ENCODE measurements around the gene WDFY4.

The WDFY4 gene

DNA sequence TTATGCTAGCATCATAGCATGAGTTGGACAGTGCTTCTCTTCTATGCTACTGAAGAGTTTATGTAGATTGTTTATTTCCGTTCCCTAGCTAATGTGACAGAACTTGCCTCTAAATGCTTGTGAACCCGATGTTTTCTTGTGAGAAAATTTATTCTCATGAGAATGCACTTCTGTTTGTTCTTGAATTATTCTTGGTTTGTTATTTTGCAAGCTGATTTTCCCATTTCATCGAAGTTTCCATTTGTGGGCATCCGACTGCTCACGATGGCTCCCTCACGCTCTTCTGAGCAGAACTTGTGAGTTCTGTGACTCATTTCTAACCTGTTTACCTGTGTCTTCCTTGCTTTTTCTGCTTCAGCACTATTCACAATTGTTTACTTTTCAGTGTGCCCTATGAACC is 59.9 kb downstream of the WDFY4 start:
- DNase-seq (ENCODE audit: low read depth in 2 of 2): no peak

- DNase-seq (ENCODE audit: low read depth in 2 of 2): no peak
Measured at GRCh38 chr10:48745662-48746245, 61.1 kb downstream of the WDFY4 start.

GRCh38 chr10:48748573-48748972 is 63.9 kb downstream of the WDFY4 start:
- no peak for DNase-seq (ENCODE audit: low read depth in 2 of 2)

- no peak for DNase-seq (ENCODE audit: low read depth in 2 of 2)
Measured at GRCh38 chr10:48749254-48749787, 64.6 kb downstream of the WDFY4 start.

GRCh38 chr10:48750019-48750418 is 65.3 kb downstream of the WDFY4 start:
- no peak for DNase-seq (ENCODE audit: low read depth in 2 of 2)

GRCh38 chr10:48750991-48751390 is 66.3 kb downstream of the WDFY4 start:
- DNase-seq (ENCODE audit: low read depth in 2 of 2): no peak

- no peak for DNase-seq (ENCODE audit: low read depth in 2 of 2)
Measured at GRCh38 chr10:48751730-48752129, 67.1 kb downstream of the WDFY4 start.

DNA sequence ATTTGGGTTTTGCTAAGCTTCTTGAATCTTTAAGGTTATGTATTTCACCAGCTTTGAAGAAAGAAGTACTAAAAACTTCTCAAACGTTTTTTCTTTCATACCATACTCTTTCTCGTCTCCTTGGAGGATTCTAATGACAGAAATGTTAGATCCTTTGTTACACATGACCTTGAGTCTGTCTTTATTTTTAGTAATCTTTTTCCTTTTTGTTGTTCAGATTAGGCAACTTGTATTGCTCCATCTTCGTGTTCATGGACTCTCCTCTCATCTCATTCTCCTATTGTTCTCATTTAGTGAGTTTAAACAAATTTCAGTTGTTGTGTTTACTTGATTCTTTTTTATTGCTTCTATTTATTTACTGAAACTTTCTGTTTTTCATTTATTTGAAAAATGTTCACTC is 73.7 kb downstream of the WDFY4 start:
- no peak for DNase-seq (ENCODE audit: low read depth in 2 of 2)

DNA sequence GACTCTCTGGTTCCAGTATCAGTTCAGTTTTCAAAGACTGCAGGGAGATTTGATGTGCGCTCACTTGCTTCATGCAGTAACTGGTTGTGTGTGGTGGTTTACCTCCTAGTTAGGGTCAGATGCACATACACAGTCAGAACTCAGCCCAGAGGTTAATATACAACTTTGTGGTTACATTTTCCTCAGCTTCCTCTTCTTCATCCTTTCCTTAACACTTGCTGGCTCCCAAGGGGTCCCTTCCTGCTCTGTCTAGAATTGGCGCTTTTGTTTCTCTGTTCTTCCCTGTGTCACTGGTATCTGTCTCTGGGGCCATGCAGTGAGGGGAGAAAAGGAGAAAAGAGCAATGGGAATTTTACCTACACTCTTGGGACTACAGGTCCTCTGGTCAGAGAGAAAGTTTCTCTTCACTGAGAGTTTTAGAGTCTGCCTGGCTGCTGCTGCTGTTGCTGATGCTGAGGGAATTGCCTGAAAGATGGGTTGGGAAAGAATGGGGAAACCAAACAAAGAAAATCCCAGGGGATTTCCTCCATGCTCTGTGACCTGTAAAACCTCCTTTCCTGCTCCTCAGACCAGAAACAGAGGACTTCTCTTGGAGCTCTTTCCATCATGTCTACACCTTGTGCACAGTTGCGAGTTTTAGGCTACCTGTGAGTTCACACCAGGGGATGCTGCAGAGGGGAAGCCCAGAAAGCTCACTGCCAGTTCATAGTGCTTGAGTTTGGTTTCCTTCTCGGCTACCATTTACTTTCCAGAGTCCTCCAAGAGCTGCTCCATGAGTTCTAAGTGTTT is 74.6 kb downstream of the WDFY4 start:
- no peak for DNase-seq (ENCODE audit: low read depth in 2 of 2)

- DNase-seq (ENCODE audit: low read depth in 2 of 2): no peak
Measured at GRCh38 chr10:48760983-48761382, 76.3 kb downstream of the WDFY4 start.

DNA sequence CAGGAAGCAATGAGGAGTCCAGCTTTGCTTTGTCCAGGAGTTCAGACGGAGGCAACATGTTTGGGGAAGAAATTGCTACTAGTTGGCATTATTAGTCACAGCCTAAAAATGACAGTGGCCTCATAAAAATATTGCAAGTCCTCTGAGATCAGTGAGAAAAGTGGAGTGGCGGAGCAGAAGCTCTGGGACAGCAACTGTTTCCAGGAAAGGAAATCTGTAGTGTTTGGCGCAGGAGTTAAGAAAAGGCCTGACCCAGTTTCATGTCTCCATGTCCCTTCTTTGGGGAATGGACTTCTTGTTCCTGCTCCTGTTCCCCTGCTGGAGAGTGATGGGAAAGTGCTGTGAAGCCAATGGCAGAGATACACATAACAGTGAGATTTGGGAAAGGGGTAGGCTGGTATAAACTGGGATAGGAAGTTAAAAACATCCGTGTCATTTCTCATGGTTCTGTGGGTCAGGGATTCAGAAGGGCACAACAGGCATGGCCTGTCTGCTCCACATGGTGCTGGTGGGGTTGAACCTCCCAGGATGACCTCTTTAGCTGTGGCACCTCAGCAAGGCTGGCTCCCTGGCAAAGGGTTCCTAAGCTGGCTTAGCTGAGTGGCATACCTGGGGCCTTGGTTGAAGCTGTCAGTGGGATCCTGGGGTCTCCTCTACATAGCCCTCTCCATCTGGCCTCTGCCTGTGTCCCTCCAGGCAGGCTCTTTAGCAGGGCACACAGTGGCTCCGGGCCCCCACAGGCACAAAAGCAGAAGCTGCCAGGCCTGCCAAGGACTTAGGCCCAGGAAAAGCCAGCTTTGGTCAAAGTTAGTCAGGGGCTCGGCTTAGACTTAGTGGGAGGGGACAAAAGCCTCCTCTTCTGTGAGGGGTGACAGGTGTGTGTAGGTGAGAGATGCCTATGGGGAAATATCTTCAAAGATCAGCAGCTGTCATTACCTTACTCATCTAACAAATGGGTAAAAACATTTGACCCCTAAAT is 77.7 kb downstream of the WDFY4 start:
- DNase-seq (ENCODE audit: low read depth in 2 of 2): no peak

GRCh38 chr10:48763403-48763965 is 78.8 kb downstream of the WDFY4 start:
- DNase-seq (ENCODE audit: low read depth in 2 of 2): no peak

DNA sequence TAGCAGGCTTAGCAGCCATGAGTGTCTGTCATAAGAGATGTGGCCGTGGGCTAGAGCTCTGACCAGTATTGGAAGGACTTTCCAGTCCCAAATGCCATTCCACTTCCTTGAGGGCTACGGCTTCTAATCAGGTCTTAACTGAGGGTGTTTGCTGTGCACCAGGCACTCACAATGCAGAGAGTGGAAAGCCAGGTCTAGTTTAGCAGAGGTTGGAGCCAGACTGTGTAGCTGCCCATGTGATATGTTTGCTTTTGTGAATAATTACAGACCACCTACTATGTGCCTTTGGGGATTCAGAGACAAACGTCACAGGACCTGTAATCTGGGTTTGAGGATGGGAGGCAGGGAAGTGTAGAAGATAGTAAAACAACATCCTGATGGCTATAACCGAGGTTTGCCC is 79.8 kb downstream of the WDFY4 start:
- no peak for DNase-seq (ENCODE audit: low read depth in 2 of 2)

GRCh38 chr10:48765039-48765438 is 80.4 kb downstream of the WDFY4 start:
- DNase-seq (ENCODE audit: low read depth in 2 of 2): no peak

GRCh38 chr10:48765527-48765926 is 80.9 kb downstream of the WDFY4 start:
- no peak for DNase-seq (ENCODE audit: low read depth in 2 of 2)

DNA sequence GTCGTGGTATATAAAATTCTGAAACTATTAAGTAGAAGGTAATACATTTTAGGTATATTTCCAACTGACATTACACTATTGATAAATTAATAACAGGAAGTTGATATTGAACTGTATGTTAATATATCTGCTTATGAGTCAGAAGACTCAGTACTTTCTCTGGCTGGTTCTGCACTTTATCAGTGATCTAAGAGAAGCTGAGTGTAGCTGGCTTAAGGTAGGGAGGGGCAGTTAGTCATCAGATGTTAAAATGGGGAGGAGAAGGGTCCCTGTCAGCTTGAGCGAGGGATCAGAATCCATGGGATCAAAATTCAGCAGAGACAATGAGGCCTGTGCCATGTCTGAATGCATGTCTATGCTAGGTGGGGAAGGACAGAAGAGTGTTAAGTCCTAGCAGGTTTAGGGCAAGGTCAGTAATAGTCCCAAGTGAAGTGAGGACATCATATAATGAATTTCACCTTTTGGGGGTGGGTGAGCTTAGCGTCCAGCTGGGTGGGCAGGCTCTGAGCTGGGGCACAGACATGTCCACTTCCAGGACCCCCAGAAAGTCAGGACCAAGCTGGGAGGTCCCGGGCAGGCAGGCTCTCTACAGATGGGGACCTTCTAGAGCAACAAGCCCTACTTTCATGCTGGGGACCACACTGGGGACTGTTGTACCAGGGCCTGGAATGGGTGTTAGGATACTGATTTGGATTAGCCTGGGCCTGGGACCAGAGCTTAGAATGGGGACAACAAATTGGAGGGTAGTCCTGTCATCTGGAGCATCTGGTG is 82.9 kb downstream of the WDFY4 start:
- no peak for DNase-seq (ENCODE audit: low read depth in 2 of 2)

- DNase-seq (ENCODE audit: low read depth in 2 of 2): no peak
Measured at GRCh38 chr10:48768144-48768766, 83.6 kb downstream of the WDFY4 start.

GRCh38 chr10:48768926-48769325 is 84.3 kb downstream of the WDFY4 start:
- DNase-seq (ENCODE audit: low read depth in 2 of 2): no peak

- no peak for DNase-seq (ENCODE audit: low read depth in 2 of 2)
Measured at GRCh38 chr10:48769706-48770435, 85.2 kb downstream of the WDFY4 start.

DNA sequence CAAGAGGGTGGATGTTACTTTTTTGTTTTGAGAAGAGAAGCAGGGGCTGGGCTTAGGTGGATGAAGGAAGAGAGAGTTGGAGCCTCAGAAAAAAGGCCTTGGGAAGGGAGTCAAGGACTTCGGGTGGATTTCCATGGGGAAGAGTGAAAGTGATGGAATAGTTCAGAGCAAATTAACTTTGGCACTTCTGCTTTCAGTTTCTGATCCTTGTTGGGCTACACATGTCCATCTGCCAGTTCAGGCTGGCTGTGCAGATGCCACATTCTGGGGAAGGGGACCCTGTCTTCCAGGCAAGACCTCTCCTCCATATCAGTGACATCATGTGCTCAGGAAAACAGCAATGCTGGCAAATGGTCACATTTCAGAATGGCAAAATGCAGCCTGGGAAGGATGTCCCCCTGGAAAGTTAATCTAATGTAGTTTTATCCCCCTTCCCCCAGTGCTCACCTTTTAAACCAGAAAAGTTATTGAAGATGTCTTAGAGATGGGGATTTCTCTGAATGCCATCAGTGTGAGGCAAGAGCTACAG is 86.0 kb downstream of the WDFY4 start:
- DNase-seq (ENCODE audit: low read depth in 2 of 2): no peak

Data from fibroblast of skin of left biceps (primary cell).